ES-I3 (cell line): ENCODE data around the gene EPS8L3.

Source experiments
- H3K36me3 ChIP-seq: 2 replicates; pipeline ENCODE4 v1.6.1; 2013; ENCODE audit warnings: mild to moderate bottlenecking, low read length, control low read depth, moderate library complexity; ENCODE audit not compliant: insufficient read depth
- H3K4me1 ChIP-seq: 2 replicates; pipeline ENCODE4 v1.6.1; 2013; ENCODE audit warnings: mild to moderate bottlenecking, control low read depth, low read length; ENCODE audit not compliant: insufficient read depth
- H3K9ac ChIP-seq: 2 replicates; pipeline ENCODE4 v1.6.1; 2013; ENCODE audit warnings: low read depth, mild to moderate bottlenecking, low read length, moderate library complexity
- H3K9me3 ChIP-seq: 2 replicates; pipeline ENCODE4 v1.6.1; 2013; ENCODE audit warnings: mild to moderate bottlenecking, low read length, moderate library complexity; ENCODE audit not compliant: control insufficient read depth, insufficient read depth

Gene EPS8L3, protein sequence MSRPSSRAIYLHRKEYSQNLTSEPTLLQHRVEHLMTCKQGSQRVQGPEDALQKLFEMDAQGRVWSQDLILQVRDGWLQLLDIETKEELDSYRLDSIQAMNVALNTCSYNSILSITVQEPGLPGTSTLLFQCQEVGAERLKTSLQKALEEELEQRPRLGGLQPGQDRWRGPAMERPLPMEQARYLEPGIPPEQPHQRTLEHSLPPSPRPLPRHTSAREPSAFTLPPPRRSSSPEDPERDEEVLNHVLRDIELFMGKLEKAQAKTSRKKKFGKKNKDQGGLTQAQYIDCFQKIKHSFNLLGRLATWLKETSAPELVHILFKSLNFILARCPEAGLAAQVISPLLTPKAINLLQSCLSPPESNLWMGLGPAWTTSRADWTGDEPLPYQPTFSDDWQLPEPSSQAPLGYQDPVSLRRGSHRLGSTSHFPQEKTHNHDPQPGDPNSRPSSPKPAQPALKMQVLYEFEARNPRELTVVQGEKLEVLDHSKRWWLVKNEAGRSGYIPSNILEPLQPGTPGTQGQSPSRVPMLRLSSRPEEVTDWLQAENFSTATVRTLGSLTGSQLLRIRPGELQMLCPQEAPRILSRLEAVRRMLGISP

DNA sequence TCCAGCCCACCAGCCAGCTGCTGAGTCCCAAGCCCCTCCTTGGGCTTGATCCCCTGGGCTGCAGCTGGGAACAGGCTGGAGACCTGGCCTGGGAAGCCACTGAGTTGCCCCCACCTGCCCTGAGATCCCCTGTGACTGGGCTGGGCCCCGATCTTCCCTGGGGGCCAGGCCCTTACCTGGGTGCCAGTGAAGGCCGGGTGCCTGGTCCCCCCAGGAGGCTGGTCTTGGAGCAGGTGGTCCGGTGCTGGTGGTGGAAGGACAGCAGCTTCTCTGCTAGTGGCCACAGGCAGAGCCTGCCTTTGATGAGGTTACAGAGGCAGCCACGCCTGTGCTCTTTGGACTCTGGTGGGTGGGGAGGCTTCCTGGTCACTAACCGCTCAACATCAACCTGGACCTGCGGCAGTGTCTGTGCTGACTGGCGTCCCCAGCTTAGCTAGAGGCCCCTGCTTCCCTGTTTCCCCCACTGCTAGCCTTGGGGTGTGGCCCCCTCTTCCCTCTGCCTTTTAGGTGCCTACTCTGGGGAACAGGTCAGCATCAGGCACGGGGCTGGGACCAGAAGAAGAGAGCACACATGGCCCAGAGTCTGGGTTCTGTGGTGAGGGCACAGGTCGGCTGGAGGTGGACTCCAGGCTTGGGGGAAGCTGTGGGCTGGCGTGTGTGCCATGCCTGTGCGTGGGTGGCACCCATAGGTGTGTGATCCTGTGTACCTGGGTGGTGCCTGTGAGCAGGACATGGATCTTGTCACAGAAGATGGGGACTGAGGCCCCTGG lies at the start of gene EPS8L3:
TSS of gene EPS8L3 (minus strand) at position 278 of the 770 bp plus-strand sequence. CDS start 2,174 bp downstream, outside the sequence.
- Histone ChIP-seq H3K9me3 (no peaks in the 10 kb centered on the region), H3K4me1 (no peaks in the 10 kb centered on the region), H3K36me3 (no peaks in the 10 kb centered on the region), H3K9ac (no peak within 1 kb of the TSS)

DNA sequence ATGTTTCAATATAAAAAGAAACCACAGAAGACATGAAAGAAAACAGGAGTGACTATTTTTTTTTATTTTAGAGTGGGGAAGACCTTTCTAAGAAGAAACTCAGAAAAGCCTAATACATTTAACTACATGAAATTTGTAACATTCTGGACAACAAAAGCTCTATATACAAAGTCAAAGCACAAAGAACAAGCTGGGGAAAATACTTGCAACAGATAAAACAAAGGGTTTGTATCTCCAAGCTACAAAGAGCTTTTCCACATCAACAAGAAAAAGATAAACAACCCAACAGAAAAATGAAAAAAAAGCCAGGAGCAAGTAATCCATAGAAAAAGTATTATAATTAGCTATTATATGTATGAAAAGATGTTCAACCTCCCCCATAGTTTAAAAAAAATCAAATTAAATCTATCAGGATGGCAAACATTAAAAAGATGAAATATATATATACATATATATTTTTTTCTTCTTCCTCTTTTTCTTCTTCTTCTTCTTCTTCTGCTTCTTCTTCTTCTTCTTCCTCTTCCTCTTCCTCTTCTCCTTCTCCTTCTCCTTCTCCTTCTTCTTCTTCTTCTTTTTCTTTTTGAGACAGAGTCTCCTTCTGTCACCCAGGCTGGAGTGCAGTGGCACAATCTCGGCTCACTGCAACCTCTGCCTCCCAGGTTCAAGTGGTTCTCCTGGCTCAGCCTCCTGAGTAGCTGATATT lies 49.1 kb upstream of the EPS8L3 start:
- H3K4me1 ChIP-seq = no peaks in the 10 kb centered on the region
- no peaks in the 10 kb centered on the region for H3K36me3 ChIP-seq
- no peak overlapping the region for H3K9ac ChIP-seq
- H3K9me3 ChIP-seq = peaks cover 2% of the 10 kb centered on the region; the same call in 1 of the 2 replicates

DNA sequence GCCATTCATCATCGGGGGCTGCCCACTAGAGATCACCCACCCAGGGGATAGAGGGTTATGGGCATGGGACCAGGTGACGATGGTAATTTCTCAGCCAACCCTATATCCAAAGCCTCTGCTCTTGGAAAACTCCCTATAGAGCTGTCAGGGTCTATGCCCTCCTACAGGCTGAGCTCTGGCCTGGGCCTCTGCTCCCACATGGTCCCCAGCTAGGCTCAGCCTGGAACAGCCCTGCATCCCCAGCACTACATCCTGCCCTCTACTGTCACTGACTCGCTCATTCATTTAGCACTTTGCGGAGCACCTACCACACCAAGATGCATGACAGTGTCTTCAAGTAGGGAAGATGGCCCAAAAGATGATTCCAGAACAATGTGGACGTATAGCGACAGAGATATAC lies 45.0 kb upstream of the EPS8L3 start:
- Histone ChIP-seq H3K36me3 (no peaks in the 10 kb centered on the region), H3K9ac (no peak overlapping the region), H3K4me1 (no peaks in the 10 kb centered on the region), H3K9me3 (no peaks in the 10 kb centered on the region)

DNA sequence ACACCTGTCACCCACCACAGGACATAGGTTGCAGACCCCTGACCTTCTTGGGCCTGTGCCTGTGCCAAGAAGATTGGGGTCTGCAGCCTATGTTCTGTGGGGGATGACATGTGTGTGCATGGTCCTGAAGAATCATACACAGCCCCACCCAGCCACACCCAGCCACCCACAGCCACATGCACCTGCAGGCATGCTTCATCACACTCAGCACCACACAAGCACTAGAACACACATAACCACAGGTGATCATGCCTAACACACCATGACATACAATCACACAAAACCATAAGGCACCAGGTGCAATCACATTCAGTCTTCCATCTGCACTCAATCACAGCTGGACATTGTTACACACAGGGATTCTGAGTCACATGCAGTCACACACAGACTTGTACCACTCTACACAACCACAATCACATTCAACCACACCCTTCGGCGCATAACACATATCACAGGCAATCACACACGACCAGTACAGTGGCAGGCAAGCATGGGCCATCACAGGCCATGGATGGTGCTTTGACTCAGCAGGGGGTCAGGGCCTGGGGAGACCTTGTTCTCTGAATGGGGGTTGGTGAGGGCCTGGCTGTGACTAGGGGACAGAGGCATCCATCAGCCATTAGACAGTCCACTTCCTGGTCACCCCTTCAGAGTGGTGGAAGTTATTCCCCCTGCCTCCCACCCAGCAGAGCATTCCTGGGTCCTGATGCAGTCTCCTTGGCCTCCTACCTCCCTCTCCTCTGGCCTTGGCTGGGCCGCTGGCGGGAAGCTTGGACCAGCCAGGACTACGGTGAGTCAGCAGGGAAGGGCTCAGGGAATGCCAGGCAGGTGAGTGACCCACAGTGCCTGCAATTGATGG lies 44.3 kb upstream of the EPS8L3 start:
- Histone ChIP-seq H3K9me3 (no peaks in the 10 kb centered on the region), H3K4me1 (no peaks in the 10 kb centered on the region), H3K9ac (no peak overlapping the region)

DNA sequence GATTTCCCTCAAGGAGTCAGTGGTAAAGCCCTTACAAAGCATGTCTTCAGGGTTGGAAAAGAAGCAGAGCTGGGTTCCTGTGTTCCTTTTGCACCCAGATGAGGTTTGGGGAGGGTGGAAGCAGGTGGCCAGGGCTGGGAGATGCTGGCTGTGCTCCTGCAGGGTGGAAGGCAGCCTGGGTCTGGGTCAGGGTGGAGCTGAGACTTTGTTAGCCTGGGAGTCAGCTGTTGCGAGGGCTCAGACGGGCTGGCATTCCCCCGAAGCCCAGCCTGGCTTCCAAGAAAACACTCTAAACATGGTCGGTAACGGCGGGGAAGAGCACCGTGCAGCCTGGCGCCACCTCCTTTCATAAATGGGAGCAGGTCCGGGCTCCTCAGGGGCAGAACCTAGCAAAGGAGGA lies 43.7 kb upstream of the EPS8L3 start:
- no peaks in the 10 kb centered on the region for H3K9me3 ChIP-seq
- no peak overlapping the region for H3K9ac ChIP-seq
- H3K4me1 ChIP-seq = no peaks in the 10 kb centered on the region
- no peaks in the 10 kb centered on the region for H3K36me3 ChIP-seq

More for the DNA sequence above, 44.3 kb upstream of the EPS8L3 start:
- no peaks in the 10 kb centered on the region for H3K36me3 ChIP-seq

DNA sequence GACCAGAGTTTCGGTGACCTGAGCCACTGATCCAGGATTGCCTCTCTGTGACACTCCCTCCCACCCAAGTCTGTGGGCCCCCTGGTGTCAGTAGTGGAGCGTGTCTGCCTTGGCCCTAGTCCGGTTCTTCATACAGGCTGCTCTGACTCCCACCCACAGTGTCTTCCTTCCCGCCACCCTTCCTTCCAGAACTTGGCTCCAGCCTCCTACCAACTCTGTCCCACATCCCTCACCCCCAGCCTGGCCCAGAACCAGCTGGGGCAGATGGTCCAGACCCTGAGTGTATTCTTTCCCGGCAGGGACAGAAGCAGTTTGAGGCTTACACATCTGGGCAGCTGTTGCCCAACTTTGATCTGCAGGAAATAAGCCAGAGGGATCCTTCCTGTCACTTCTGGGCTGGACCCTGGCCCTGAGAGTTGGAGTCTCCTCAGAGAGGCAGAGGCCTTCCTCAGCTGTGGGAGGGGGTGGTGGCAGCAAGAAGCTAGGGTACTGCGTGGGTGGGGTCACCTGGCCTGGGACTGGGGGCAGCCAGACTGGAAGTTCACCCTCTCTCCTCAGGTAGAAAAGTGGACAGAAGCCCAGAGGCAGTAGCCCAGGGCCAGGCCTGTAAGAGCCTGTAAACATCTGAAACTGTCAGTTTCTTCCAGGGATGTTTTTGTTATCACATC lies 43.1 kb upstream of the EPS8L3 start:
- H3K36me3 ChIP-seq = no peaks in the 10 kb centered on the region
- no peak overlapping the region for H3K9ac ChIP-seq
- H3K9me3 ChIP-seq = no peaks in the 10 kb centered on the region
- H3K4me1 ChIP-seq = no peaks in the 10 kb centered on the region

DNA sequence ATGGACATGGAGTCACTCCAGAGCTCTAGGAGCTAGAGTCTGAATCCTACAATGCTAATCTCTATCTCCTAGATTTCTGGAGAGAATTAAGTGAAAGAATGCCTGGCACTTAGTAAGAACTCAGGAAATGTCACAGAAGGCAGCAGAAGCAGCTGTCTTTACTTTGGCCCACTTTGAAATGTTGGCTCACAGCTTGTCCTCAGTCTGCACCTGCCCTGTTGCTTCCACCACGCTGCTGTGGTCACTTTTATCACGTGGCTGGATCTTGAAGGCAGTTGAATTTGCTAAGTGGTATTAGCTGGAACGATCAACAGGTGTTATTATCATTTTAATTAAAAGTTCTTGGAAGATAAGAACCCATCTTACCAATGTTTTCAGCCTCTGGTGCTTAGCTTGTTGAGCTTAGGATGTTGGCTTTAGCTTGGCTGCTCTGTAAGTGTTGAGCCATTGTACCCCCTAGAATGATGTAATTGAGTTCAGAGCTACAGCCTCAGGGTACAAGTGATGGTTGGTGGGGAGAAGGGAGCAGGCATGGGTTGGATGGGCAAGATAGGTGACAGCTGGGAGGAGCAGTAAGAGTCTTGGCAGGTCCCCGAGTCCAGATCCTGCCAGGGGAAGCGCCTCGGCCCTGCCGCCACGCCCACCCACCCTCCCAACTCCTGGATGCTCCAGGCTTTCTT lies 41.9 kb upstream of the EPS8L3 start:
- Histone ChIP-seq H3K36me3 (no peaks in the 10 kb centered on the region), H3K9me3 (no peaks in the 10 kb centered on the region), H3K4me1 (no peaks in the 10 kb centered on the region), H3K9ac (no peak overlapping the region)

DNA sequence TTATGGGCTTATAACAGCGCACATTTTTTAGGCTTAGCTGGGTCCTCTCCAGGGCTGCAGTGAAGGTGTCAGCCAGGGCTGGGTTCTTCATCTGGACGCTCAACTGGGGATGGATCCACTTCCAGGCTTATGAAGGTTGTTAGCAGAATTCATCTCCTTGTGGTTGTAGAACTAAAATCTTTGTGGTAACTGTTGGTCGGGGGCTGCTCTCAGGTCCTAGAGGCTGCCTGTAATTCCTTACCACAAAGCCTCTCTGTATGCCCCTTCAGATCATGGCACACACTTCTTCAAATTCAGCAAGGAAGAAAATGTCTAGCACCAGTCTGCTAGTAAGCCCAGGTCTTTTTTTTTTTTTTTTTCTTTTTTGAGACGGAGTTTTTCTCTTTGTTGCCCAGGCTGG lies 40.9 kb upstream of the EPS8L3 start:
- Histone ChIP-seq H3K9ac (no peak overlapping the region), H3K36me3 (no peaks in the 10 kb centered on the region), H3K9me3 (no peaks in the 10 kb centered on the region), H3K4me1 (no peaks in the 10 kb centered on the region)

DNA sequence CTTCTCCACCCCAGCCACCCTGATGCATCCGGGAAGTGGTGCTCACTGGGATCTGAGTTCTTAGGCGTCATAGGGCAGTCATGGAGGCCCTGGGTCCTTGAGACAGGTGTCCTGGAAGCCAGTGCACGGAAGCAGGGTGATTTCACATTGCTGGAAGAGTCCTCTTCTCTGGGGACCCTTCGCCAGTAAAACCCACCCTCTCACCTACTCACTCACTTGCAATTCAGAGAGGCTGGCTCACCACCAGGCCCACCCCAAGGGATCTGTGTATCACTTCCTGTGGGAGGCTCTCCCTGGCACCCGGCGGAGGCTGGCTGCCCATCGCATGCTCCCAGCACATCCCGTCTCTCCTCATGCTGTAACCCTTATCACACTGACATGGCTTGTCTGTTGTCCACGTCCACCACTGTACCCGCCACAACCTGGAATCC lies 40.2 kb upstream of the EPS8L3 start:
- Histone ChIP-seq H3K9ac (no peak overlapping the region), H3K9me3 (no peaks in the 10 kb centered on the region), H3K36me3 (no peaks in the 10 kb centered on the region), H3K4me1 (no peaks in the 10 kb centered on the region)

DNA sequence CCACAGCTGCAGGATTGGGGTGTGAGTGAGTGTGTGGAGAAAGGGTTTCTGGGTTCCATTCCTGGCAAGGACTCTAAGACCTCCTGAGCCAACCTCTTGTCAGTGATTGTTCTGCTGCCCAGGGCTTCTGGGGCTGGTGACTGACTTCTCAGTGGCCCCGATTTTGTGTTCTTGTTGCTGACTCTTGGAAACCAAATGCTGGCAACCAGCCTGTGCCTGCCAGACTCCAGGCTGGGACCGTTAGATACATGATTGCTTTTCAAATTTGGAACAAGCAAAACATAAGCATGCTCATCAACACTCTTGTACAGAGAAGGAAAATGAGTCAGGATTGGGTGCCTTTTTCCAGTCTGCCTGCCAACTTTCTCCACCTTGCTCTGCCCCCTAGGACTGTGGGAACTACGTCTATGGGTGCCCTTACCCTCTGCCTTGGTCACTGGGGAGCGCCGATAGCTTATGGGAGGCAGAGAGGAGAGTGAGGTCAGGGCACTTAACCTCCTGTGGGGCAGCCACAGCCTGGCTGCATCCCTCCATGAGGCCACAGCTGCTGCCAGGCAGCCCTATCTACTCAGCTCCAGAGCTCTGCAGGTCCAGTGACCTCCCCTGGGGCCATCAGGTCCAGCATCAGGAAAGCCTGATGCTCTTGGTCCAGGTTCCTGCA lies 39.3 kb upstream of the EPS8L3 start:
- no peak overlapping the region for H3K9ac ChIP-seq
- H3K36me3 ChIP-seq = no peaks in the 10 kb centered on the region
- no peaks in the 10 kb centered on the region for H3K4me1 ChIP-seq
- no peaks in the 10 kb centered on the region for H3K9me3 ChIP-seq

DNA sequence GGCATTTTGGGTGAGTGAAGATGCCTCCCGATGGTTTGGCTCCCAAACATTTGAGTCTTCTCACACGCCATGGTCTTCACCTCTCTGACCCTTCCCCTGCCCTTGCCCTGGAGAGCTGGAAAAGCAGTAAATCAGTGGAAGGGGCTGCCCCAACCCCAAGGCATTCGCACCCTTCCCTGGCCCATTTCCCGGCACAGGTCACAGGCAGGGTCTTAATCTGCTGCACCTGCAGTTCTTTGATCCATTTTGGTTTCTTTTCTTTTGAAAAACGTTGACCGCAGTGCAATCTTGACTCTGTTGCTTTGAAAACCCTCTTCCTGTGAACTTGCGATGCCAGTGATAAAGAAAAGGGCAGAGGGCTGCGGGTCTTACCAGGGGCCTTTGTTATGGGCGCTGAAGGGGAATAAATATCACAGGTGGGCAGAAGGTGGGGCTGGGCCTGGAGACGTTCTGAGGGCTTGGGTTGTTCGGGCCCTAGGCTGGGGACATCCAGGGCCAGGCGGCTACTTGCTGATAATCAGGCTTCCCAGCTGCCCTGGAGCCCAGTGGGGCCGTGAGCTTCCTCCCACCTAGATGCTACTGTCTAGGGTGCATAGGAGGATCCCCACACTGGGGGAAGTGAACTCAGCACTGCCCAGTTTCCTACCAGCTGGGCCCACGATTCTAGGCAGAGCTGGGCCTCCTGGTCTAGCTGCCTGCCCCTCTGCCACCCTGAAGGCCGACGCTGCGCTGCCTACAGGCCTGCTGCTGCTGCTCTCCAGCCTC lies 38.6 kb upstream of the EPS8L3 start:
- no peaks in the 10 kb centered on the region for H3K9me3 ChIP-seq
- no peaks in the 10 kb centered on the region for H3K36me3 ChIP-seq
- H3K4me1 ChIP-seq = no peaks in the 10 kb centered on the region
- no peak overlapping the region for H3K9ac ChIP-seq

DNA sequence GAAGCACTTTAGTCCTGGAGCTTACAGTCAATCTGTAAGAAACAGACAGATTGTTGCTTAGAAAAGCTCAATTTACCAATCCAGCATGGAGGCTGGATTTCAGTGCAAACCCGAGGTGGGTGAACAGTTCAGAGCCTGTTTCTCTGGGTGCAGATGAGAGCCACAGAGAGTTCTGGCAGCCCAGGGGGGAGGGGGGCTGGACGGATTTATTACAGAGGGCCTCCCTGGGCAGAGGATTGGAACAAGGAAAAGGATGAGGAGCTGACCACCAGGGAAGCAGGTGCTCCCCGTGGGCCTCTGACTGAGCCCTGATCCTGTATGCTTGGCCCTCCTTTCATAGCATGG lies 38.0 kb upstream of the EPS8L3 start:
- Histone ChIP-seq H3K36me3 (no peaks in the 10 kb centered on the region), H3K9ac (no peak overlapping the region), H3K9me3 (no peaks in the 10 kb centered on the region), H3K4me1 (no peaks in the 10 kb centered on the region)
